CD4-positive, alpha-beta T cell treated with Interleukin-15 for 4 hours (primary cell): ENCODE results near the gene ZNF618.
"Not testable (repeated sequence)": the region's sequence is repeated elsewhere in the genome, so short reads cannot be mapped to it uniquely, and the experiment has no call there.

Experiments
- DNase-seq: peaks from one replicate; pipeline ENCODE4 v3.0.0-alpha.2; 2020; ENCODE audit warnings: low spot score

ZNF618 gene

GRCh38 chr9:114082763-114083412, 206.8 kb downstream of the ZNF618 start:
- DNase-seq = not testable (repeated sequence)

GRCh38 chr9:114083666-114084065, 207.6 kb downstream of the ZNF618 start:
- no peak for DNase-seq

- DNase-seq = no peak
Measured at GRCh38 chr9:114084282-114085073, 208.4 kb downstream of the ZNF618 start.

GRCh38 chr9:114085387-114085789, 209.3 kb downstream of the ZNF618 start:
- DNase-seq = no peak

- DNase-seq = no peak
Measured at GRCh38 chr9:114086009-114086408, 209.9 kb downstream of the ZNF618 start.

GRCh38 chr9:114086607-114087006, 210.5 kb downstream of the ZNF618 start:
- no peak for DNase-seq

- DNase-seq = no peak
Measured at GRCh38 chr9:114087721-114088120, 211.6 kb downstream of the ZNF618 start.

GRCh38 chr9:114088571-114089170, 212.6 kb downstream of the ZNF618 start:
- DNase-seq = no peak

- no peak for DNase-seq
Measured at GRCh38 chr9:114089206-114089840, 213.2 kb downstream of the ZNF618 start.

GRCh38 chr9:114090798-114091197, 214.7 kb downstream of the ZNF618 start:
- DNase-seq = no peak

- DNase-seq = no peak
Measured at GRCh38 chr9:114091711-114092110, 215.6 kb downstream of the ZNF618 start.

GRCh38 chr9:114092336-114092735, 216.2 kb downstream of the ZNF618 start:
- no peak for DNase-seq

GRCh38 chr9:114093031-114093471, 216.9 kb downstream of the ZNF618 start:
- DNase-seq = no peak

GRCh38 chr9:114093761-114094505, 217.8 kb downstream of the ZNF618 start:
- DNase-seq = no peak

- DNase-seq = no peak
Measured at GRCh38 chr9:114094971-114095370, 218.9 kb downstream of the ZNF618 start.

- DNase-seq = no peak
Measured at GRCh38 chr9:114096041-114096511, 220.0 kb downstream of the ZNF618 start.

GRCh38 chr9:114096866-114097612, 220.9 kb downstream of the ZNF618 start:
- no peak for DNase-seq

- no peak for DNase-seq
Measured at GRCh38 chr9:114097613-114098020, 221.5 kb downstream of the ZNF618 start.

GRCh38 chr9:114098021-114098935, 222.2 kb downstream of the ZNF618 start:
- no peak for DNase-seq
